K562 (cell line): Measurements from ENCODE around the gene BEND5. TPM values are rescaled to one million over a fixed set of nuclear protein-coding genes. Genes with fewer than 3 reads are reported as not detected.

Experiments used
- ATAC-seq: fragments of 200-7000 bp; cut with Tn5 transposase; 3 replicates; pipeline ENCODE4 v1.9.1; 2020; ENCODE audit warnings: moderate library complexity
- BruUV-seq: library from RNA; stranded (reverse); fragments of 400-500 nt; replicated peaks from 2 replicates; lab custom pipeline; 2021; lab: Mats Ljungman, UMichigan
- CTCF ChIA-PET: fragments of 300-600 bp; formaldehyde crosslinking; extraction: SDS; loops from one replicate; lab custom pipeline; 2021; ENCODE audit warnings: low intra/inter-chr PET ratio; lab: Yijun Ruan, JAX
- POLR2A ChIA-PET: fragments of 300-600, 350-650 bp; sonication (Branson Sonifier 250); formaldehyde crosslinking; extraction: SDS; loops from one replicate; lab custom pipeline; 2021; ENCODE audit warnings: antibody characterized with exemption, inconsistent platforms; lab: Yijun Ruan, JAX
- DNase-seq, 4 experiments: peaks; one replicate each; pipeline versions ENCODE4 v3.0.0 to v3.0.0-alpha.2; 2011 to 2018; ENCODE audit warnings: low spot score in 3 of 4, mixed read lengths in 3 of 4; ENCODE audit errors: extremely low read depth in 1 of 4
- FAIRE-seq: peaks from 2 replicates; lab custom pipeline; 2011; peaks lifted over from hg19 to GRCh38; lab: Jason Lieb, UNC
- H2AFZ ChIP-seq: 2 replicates; pipeline ENCODE4 v1.6.0; 2011; ENCODE audit warnings: low read depth, low read length, control low read depth, inconsistent platforms
- H3K27ac ChIP-seq: fragments of 200-600 bp; 3 replicates; pipeline ENCODE4 v1.8.0; 2011; ENCODE audit warnings: low read depth, mild to moderate bottlenecking, control low read depth, inconsistent platforms, low read length, moderate library complexity, mixed read lengths; ENCODE audit errors: extremely low read depth
- H3K27me3 ChIP-seq, 2 experiments: fragments of 300-600 bp in 1 of 2; 2 replicates in 1 of 2; 3 replicates in 1 of 2; pipeline versions ENCODE4 v1.6.0 to v1.8.0; 2011; ENCODE audit warnings: inconsistent platforms in 2 of 2, low read length in 2 of 2, mild to moderate bottlenecking in 1 of 2, mixed read lengths in 1 of 2, moderate library complexity in 1 of 2; ENCODE audit not compliant: control insufficient read depth in 2 of 2, insufficient read depth in 2 of 2
- H3K36me3 ChIP-seq: fragments of 300-600 bp; 3 replicates; pipeline ENCODE4 v1.8.0; 2011; ENCODE audit warnings: mild to moderate bottlenecking, low read length, inconsistent platforms; ENCODE audit not compliant: control insufficient read depth, insufficient read depth
- H3K4me1 ChIP-seq, 2 experiments: fragments of 200-600 bp in 1 of 2; replicated peaks in 1 of 2; 2 replicates in 1 of 2; 3 replicates in 1 of 2; pipeline versions ENCODE4 v1.5.1 to v1.8.0; 2011; ENCODE audit warnings: inconsistent platforms in 2 of 2, low read length in 2 of 2, mild to moderate bottlenecking in 1 of 2, mixed read lengths in 1 of 2, moderate library complexity in 1 of 2; ENCODE audit not compliant: control insufficient read depth in 2 of 2, insufficient read depth in 2 of 2
- H3K4me2 ChIP-seq: 2 replicates; pipeline ENCODE4 v1.6.1; 2011; ENCODE audit warnings: low read length, control low read depth, inconsistent platforms, mixed read lengths; ENCODE audit not compliant: insufficient read depth
- H3K4me3 ChIP-seq: fragments of 200-600 bp; sonication (generic), shearing (Covaris generic); 2 replicates; pipeline ENCODE4 v1.5.1; 2016; ENCODE audit warnings: control low read depth, inconsistent platforms
- H3K79me2 ChIP-seq: fragments of 200-600 bp; 3 replicates; pipeline ENCODE4 v1.8.0; 2011; ENCODE audit warnings: low read length, inconsistent platforms; ENCODE audit not compliant: control insufficient read depth, insufficient read depth
- H3K9ac ChIP-seq, 2 experiments: 2 replicates each; pipeline versions ENCODE4 v1.6.0 to v1.6.1; 2011; ENCODE audit warnings: low read depth in 2 of 2, low read length in 2 of 2, control low read depth in 1 of 2, inconsistent platforms in 1 of 2, mild to moderate bottlenecking in 1 of 2, mixed read lengths in 1 of 2; ENCODE audit not compliant: insufficient read depth in 1 of 2
- H3K9me1 ChIP-seq: one replicate; pipeline ENCODE4 v1.6.0; 2011; ENCODE audit warnings: inconsistent platforms, mild to moderate bottlenecking, low read length, moderate library complexity; ENCODE audit not compliant: control insufficient read depth, insufficient read depth
- H3K9me3 ChIP-seq: replicated peaks from 2 replicates; pipeline ENCODE4 v1.5.1; 2011; ENCODE audit warnings: low read depth, low read length, inconsistent platforms; ENCODE audit not compliant: control insufficient read depth, insufficient read depth
- H4K20me1 ChIP-seq: replicated peaks from 2 replicates; pipeline ENCODE4 v1.6.1; 2011; ENCODE audit warnings: low read length, inconsistent platforms, mixed read lengths; ENCODE audit not compliant: control insufficient read depth, insufficient read depth
- CC2D1A ChIP-seq: fragments of 450-650 bp; IDR thresholded peaks from 2 replicates; pipeline ENCODE4 v1.6.1; 2017; ENCODE audit warnings: mild to moderate bottlenecking
- ETV6 ChIP-seq, 3 experiments: fragments of 150-350 bp in 1 of 3; sonication (generic) in 1 of 3; formaldehyde crosslinking in 1 of 3; IDR thresholded peaks; 2 replicates each; pipeline versions ENCODE4 v1.6.1 to v1.8.0; 2014 to 2022; ENCODE audit warnings: borderline replicate concordance in 2 of 3, low read depth in 2 of 3, antibody characterized with exemption in 1 of 3, low read length in 1 of 3, mild to moderate bottlenecking in 1 of 3, missing genetic modification reagents in 1 of 3
- NBN ChIP-seq: fragments of 450-650 bp; IDR thresholded peaks from 2 replicates; pipeline ENCODE4 v1.6.1; 2016; ENCODE audit warnings: low read depth, mild to moderate bottlenecking
- NRF1 ChIP-seq, 2 experiments: fragments of 450-650 bp; IDR thresholded peaks in 1 of 2; conservative IDR thresholded peaks in 1 of 2; 2 replicates each; pipeline ENCODE4 v1.6.1; 2014; ENCODE audit warnings: mild to moderate bottlenecking in 2 of 2
- RAD21 ChIP-seq, 2 experiments: fragments of 250-450 bp in 1 of 2; fragments of 450-650 bp in 1 of 2; sonication (Bioruptor Pico) in 1 of 2; formaldehyde crosslinking in 1 of 2; IDR thresholded peaks in 1 of 2; conservative IDR thresholded peaks in 1 of 2; 2 replicates each; pipeline versions ENCODE4 v1.4.0 to v1.8.0; 2020 to 2022; ENCODE audit warnings: mild to moderate bottlenecking in 2 of 2, moderate library complexity in 1 of 2
- SMAD2 ChIP-seq: fragments of 150-350 bp; IDR thresholded peaks from 2 replicates; pipeline ENCODE4 v1.6.1; 2014; ENCODE audit warnings: low read depth, mild to moderate bottlenecking, low read length
- SNRNP70 ChIP-seq: fragments of 200-400 bp; formaldehyde crosslinking; optimal IDR thresholded peaks from 2 replicates; pipeline ENCODE3; 2017; ENCODE audit warnings: low read depth, low read length
- ZNF384 ChIP-seq: IDR thresholded peaks from 2 replicates; pipeline ENCODE4 v1.6.1; 2012; ENCODE audit warnings: low read depth, low read length, improper control_type of control experiment
- WGBS: fragments of 100-300 bp; shearing (Covaris generic); methylation state at CpG from one replicate; pipeline ENCODE4 v1.1.6; 2016; ENCODE audit warnings: low coverage, mixed read lengths; ENCODE audit not compliant: insufficient coverage; ENCODE audit errors: missing lambda C conversion rate; 5-methylcytosine and 5-hydroxymethylcytosine counted together
- in situ Hi-C: fragments of 300-500 bp; cut with MboI; formaldehyde crosslinking; loops from 4 replicates; pipeline ENCODE4 v1.15.0; 2018; ENCODE audit warnings: inconsistent platforms, mixed read lengths
- intact Hi-C: fragments of 100-400 bp; cut with micrococcal nuclease; formaldehyde crosslinking; loops from 2 replicates; pipeline ENCODE4 v1.14.2; 2022
- polyA plus RNA-seq, 8 experiments: library from polyadenylated mRNA; depleted of rRNA in 4 of 8; stranded (reverse) in 5 of 8; unstranded in 3 of 8; fragments of >200 nt; fragmentation: Nextera tagmentation in 2 of 8; fragmentation: Illumina TruSeq in 1 of 8; extraction: Ambion mirVana in 2 of 8; extraction: Trizol in 1 of 8; gene quantifications; 2 replicates each; pipeline versions ENCODE4 v1.2.1 to v1.2.3, GENCODE V29; 2011 to 2014; ENCODE audit warnings: inconsistent platforms in 1 of 8, missing spikeins in 1 of 8
- total RNA-seq, 7 experiments: library from RNA; depleted of rRNA in 6 of 7; stranded (reverse); fragments of >200 nt in 6 of 7; fragmentation: Illumina TruSeq in 2 of 7; extraction: Trizol in 2 of 7; gene quantifications; 2 replicates each; pipeline versions ENCODE4 v1.2.1 to v1.2.3, GENCODE V29; 2011 to 2021; ENCODE audit warnings: low replicate concordance in 1 of 7
- TF ChIP-seq, protein P1 (sequence below): sonication (generic); formaldehyde crosslinking; IDR thresholded peaks from 2 replicates; pipeline ENCODE4 v1.9.0; 2022; ENCODE audit warnings: mild to moderate bottlenecking, missing genetic modification reagents
- TF ChIP-seq, protein P2 (sequence below), 3 experiments: IDR thresholded peaks in 2 of 3; conservative IDR thresholded peaks in 1 of 3; 2 replicates each; pipeline ENCODE4 v1.5.1; 2011 to 2012; ENCODE audit warnings: low read length in 3 of 3, mild to moderate bottlenecking in 3 of 3, control low read depth in 2 of 3, improper control_type of control experiment in 1 of 3, inconsistent platforms in 1 of 3, low read depth in 1 of 3, mixed read lengths in 1 of 3, moderate library complexity in 1 of 3; ENCODE audit not compliant: insufficient read depth in 2 of 3

The BEND5 gene
- total and polyA plus RNA-seq, 9 of the 15 experiments (the other 6 are each of a cell fraction or from before 2014, with no cell fraction given): not detected

DNA sequence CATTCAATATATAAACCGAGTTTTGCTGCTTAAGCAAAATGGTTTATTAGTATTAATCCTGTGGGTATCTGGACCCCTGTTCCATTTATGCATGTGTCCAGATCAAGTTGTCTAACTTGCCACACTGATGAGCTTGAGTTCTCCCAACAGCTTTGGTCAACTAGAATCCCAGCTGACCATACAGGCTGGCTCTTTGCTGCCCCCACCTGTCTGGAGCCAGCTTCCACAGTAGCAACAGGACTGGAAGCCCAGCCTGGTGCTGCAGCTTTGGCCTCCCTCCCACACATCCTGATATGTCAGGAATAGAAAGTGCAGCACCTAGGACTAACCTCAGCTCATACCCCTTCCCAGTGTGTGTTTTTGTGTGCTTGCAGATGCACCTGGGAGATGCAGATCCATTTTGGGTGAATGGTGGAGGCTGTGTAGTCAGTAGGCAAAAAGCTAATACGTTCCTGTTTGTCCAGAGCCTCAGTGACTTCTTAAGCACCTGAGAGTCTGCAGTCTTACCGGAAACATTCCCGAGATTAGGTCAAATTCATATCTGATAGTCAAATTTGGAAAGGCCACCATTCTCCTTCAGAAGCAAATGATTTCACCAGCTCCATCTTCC is 40.9 kb upstream of the BEND5 start:
- H3K36me3 ChIP-seq: no peaks in the 10 kb centered on the region
- no peaks in the 10 kb centered on the region for H3K4me1 ChIP-seq
- CTCF ChIA-PET: interaction anchor here (0.7 kb wide), 1 partner anchor 245 kb away, joined by 4 read pairs; no protein-coding TSS in a partner anchor
- H3K9me3 ChIP-seq: no peaks in the 10 kb centered on the region
- BruUV-seq: no TSS peak
- no peak overlapping the region for H3K4me3 ChIP-seq
- no peak overlapping the region for H2AFZ ChIP-seq
- no peak overlapping the region for H3K4me2 ChIP-seq
- WGBS: 2% methylated on average over 4 of the region's 4 CpGs
- POLR2A ChIA-PET: interaction anchor here (0.6 to 1.1 kb wide), 2 partner anchors 140 to 480 kb away, joined by 3 read pairs; no protein-coding TSS in a partner anchor
- H3K9ac ChIP-seq: no peak overlapping the region
- H3K27me3 ChIP-seq: no peaks in the 10 kb centered on the region
- H3K9me1 ChIP-seq: no peaks in the 10 kb centered on the region
- H3K27ac ChIP-seq: no peak overlapping the region
- ATAC-seq (no peak; the same call in 2 of the 3 replicates), FAIRE-seq (no peak), DNase-seq (peak in 2 of 4 experiments; percentile 8 to 16)
- peak in 1 of 2 experiments; percentile 20; a peak in 1 of 4 replicates for TF ChIP-seq RAD21 (CRISPR knock-in tag; conservative IDR thresholded peaks at IDR 0.05 in 1 of 2, IDR thresholded peaks at IDR 0.05 in 1 of 2)
- no peak for TF ChIP-seq NBN
- TF ChIP-seq, protein P1, sequence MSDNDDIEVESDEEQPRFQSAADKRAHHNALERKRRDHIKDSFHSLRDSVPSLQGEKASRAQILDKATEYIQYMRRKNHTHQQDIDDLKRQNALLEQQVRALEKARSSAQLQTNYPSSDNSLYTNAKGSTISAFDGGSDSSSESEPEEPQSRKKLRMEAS (CRISPR knock-in tag): no peak
- TF ChIP-seq, protein P2, sequence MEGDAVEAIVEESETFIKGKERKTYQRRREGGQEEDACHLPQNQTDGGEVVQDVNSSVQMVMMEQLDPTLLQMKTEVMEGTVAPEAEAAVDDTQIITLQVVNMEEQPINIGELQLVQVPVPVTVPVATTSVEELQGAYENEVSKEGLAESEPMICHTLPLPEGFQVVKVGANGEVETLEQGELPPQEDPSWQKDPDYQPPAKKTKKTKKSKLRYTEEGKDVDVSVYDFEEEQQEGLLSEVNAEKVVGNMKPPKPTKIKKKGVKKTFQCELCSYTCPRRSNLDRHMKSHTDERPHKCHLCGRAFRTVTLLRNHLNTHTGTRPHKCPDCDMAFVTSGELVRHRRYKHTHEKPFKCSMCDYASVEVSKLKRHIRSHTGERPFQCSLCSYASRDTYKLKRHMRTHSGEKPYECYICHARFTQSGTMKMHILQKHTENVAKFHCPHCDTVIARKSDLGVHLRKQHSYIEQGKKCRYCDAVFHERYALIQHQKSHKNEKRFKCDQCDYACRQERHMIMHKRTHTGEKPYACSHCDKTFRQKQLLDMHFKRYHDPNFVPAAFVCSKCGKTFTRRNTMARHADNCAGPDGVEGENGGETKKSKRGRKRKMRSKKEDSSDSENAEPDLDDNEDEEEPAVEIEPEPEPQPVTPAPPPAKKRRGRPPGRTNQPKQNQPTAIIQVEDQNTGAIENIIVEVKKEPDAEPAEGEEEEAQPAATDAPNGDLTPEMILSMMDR (IDR thresholded peaks at IDR 0.05 in 2 of 3, conservative IDR thresholded peaks at IDR 0.05 in 1 of 3; ENCODE audit: insufficient read depth in 2 of 3, low read depth in 1 of 3, low read length in 3 of 3): peak in 2 of 3 experiments; percentile 20 to 48; a peak in 2 of 6 replicates
- no peak for TF ChIP-seq CC2D1A
- TF ChIP-seq SNRNP70: no peak
- TF ChIP-seq SMAD2: no peak
- no peak for TF ChIP-seq ETV6 (IDR thresholded peaks at IDR 0.05; ENCODE audit: borderline replicate concordance in 1 of 2, low read depth in 2 of 2, low read length in 1 of 2)
- no peak for TF ChIP-seq ETV6 (CRISPR knock-in tag; IDR thresholded peaks at IDR 0.05; ENCODE audit: borderline replicate concordance)
- no peak for TF ChIP-seq NRF1 (conservative IDR thresholded peaks at IDR 0.05 in 1 of 2, IDR thresholded peaks at IDR 0.05 in 1 of 2)
- no peak for TF ChIP-seq ZNF384
- TF ChIP-seq, all 486 proteins: peak for 2
- intact Hi-C loops (no loop called here), in situ Hi-C loops (no loop called here)
- Histone ChIP-seq H4K20me1 (no peaks in the 10 kb centered on the region), H3K79me2 (no peaks in the 10 kb centered on the region)
